ENCODE results near the gene SPEG.

SPEG gene

GRCh38 chr2:219536967-219537366 is 102.3 kb downstream of the SPEG start:
- no peak for DNase-seq

GRCh38 chr2:219537657-219538488 is 103.2 kb downstream of the SPEG start:
- no peak for DNase-seq

GRCh38 chr2:219538504-219538951 is 103.9 kb downstream of the SPEG start:
- DNase-seq, result no peak

GRCh38 chr2:219538956-219539788 is 104.5 kb downstream of the SPEG start:
- DNase-seq, result no peak

GRCh38 chr2:219539926-219540678 is 105.5 kb downstream of the SPEG start:
- DNase-seq, result no peak

GRCh38 chr2:219540784-219541504 is 106.3 kb downstream of the SPEG start:
- DNase-seq, result no peak

- DNase-seq, result peak; percentile 84
These were observed 107.1 kb downstream of the SPEG start for GRCh38 chr2:219541611-219542180.

- DNase-seq, result peak; percentile 28
These were observed 108.4 kb downstream of the SPEG start for GRCh38 chr2:219542931-219543595.

GRCh38 chr2:219543596-219544358 is 109.1 kb downstream of the SPEG start, which contains the start of the genes CHPF and TMEM198:
TSS of gene CHPF (minus strand) at chr2:219543809. CDS start at chr2:219543538, 271 bp downstream.
TSS of gene TMEM198 (plus strand) at chr2:219544028. CDS start at chr2:219544728, 700 bp downstream.
- DNase-seq, result peak; percentile 97

- no peak for DNase-seq
These were observed 109.9 kb downstream of the SPEG start for GRCh38 chr2:219544567-219544966.

GRCh38 chr2:219545295-219545942 is 110.8 kb downstream of the SPEG start:
- no peak for DNase-seq

- DNase-seq, result no peak
These were observed 111.3 kb downstream of the SPEG start for GRCh38 chr2:219545943-219546352.

GRCh38 chr2:219547621-219548020 is 113.0 kb downstream of the SPEG start:
- DNase-seq, result no peak

Measured in hematopoietic multipotent progenitor cell treated with erythropoietin and hydrocortisone succinate and interleukin-3 and kit ligand, for 4 days (in vitro differentiated cells).